Stimulated activated CD4-positive, alpha-beta T cell treated with anti-CD3 and anti-CD28 coated beads, Interleukin-2, amount 100 ng/mL, for 48 hours (primary cell): ENCODE measurements around the gene HOXB1.

Experiments used
- DNase-seq, 2 donors: peaks; one replicate each; pipeline ENCODE4 v3.0.0-alpha.2; 2020

The HOXB1 gene

GRCh38 chr17:48530887-48531272 lies at the start of gene HOXB1:
HOXB1 (minus strand) TSS chr17:48531011; CDS start chr17:48530904, 107 bp downstream.
- DNase-seq: no peak

- DNase-seq: no peak
Measured at GRCh38 chr17:48579760-48580554, 49.1 kb upstream of the HOXB1 start.

- no peak for DNase-seq
Measured at GRCh38 chr17:48579471-48579759, 48.6 kb upstream of the HOXB1 start.

- peak in 1 of 2 donors; percentile 28 for DNase-seq
Measured at GRCh38 chr17:48578616-48579470, 48.0 kb upstream of the HOXB1 start.

- DNase-seq: peak in 1 of 2 donors; percentile 57
Measured at GRCh38 chr17:48577946-48578615, 47.3 kb upstream of the HOXB1 start, which contains the start of gene HOXB4. HOXB4 (minus strand) TSS chr17:48578350; CDS start chr17:48578319, 31 bp downstream.

GRCh38 chr17:48577330-48577945 lies 46.6 kb upstream of the HOXB1 start:
- DNase-seq: no peak

- DNase-seq: no peak
Measured at GRCh38 chr17:48576479-48577309, 45.9 kb upstream of the HOXB1 start.

GRCh38 chr17:48575673-48576478 lies 45.1 kb upstream of the HOXB1 start:
- DNase-seq: no peak

GRCh38 chr17:48575066-48575582 lies 44.3 kb upstream of the HOXB1 start:
- DNase-seq: no peak

- DNase-seq: no peak
Measured at GRCh38 chr17:48574505-48575065, 43.8 kb upstream of the HOXB1 start.

GRCh38 chr17:48571826-48572417 lies 41.1 kb upstream of the HOXB1 start:
- DNase-seq: no peak

GRCh38 chr17:48571024-48571818 lies 40.4 kb upstream of the HOXB1 start:
- DNase-seq: no peak

- no peak for DNase-seq
Measured at GRCh38 chr17:48570325-48571023, 39.7 kb upstream of the HOXB1 start.

GRCh38 chr17:48569674-48570324 lies 39.0 kb upstream of the HOXB1 start:
- DNase-seq: no peak

- no peak for DNase-seq
Measured at GRCh38 chr17:48569240-48569582, 38.4 kb upstream of the HOXB1 start.

- DNase-seq: no peak
Measured at GRCh38 chr17:48568499-48569239, 37.9 kb upstream of the HOXB1 start.

- no peak for DNase-seq
Measured at GRCh38 chr17:48567646-48568354, 37.0 kb upstream of the HOXB1 start.
